Activated naive CD8-positive, alpha-beta T cell treated with anti-CD3 and anti-CD28 coated beads, Interleukin-2, amount 50 U/mL, for 24 hours (primary cell): Measurements from ENCODE around the gene FAM217B.
"Not testable (repeated sequence)": the region's sequence is repeated elsewhere in the genome, so short reads cannot be mapped to it uniquely, and the experiment has no call there.

Source experiments
- ATAC-seq: fragments of 150-1000 bp; cut with Tn5 transposase; one replicate; pipeline ENCODE4 v1.10.0; 2021
- DNase-seq: peaks from one replicate; pipeline ENCODE4 v3.0.0; 2021
- H3K27ac Mint-ChIP-seq: one replicate; pipeline ENCODE4 v1.8.0; 2021; ENCODE audit warnings: mild to moderate bottlenecking, mixed read lengths
- H3K27me3 Mint-ChIP-seq: one replicate; pipeline ENCODE4 v1.8.0; 2021; ENCODE audit warnings: mixed read lengths
- H3K36me3 Mint-ChIP-seq: one replicate; pipeline ENCODE4 v1.8.0; 2021; ENCODE audit warnings: low read depth, mixed read lengths
- H3K4me1 Mint-ChIP-seq: one replicate; pipeline ENCODE4 v1.8.0; 2021; ENCODE audit warnings: mixed read lengths
- H3K4me3 Mint-ChIP-seq: one replicate; pipeline ENCODE4 v1.8.0; 2021; ENCODE audit warnings: mild to moderate bottlenecking, moderate library complexity, mixed read lengths
- H3K9me3 Mint-ChIP-seq: one replicate; pipeline ENCODE4 v1.8.0; 2021; ENCODE audit warnings: mixed read lengths

The FAM217B gene

GRCh38 chr20:59947376-59947775, 7.2 kb downstream of the FAM217B start:
- no peaks in the 10 kb centered on the region for H3K27me3 Mint-ChIP-seq
- peaks cover 12% of the 10 kb centered on the region for H3K36me3 Mint-ChIP-seq
- ATAC-seq (no peak), DNase-seq (no peak)
- no peak overlapping the region for H3K27ac Mint-ChIP-seq
- peaks cover 20% of the 10 kb centered on the region for H3K4me1 Mint-ChIP-seq
- H3K4me3 Mint-ChIP-seq: no peak overlapping the region
- H3K9me3 Mint-ChIP-seq: no peaks in the 10 kb centered on the region

GRCh38 chr20:59948212-59948611, 8.0 kb downstream of the FAM217B start:
- Mint-ChIP-seq H3K4me3 (no peak overlapping the region), H3K27ac (no peak overlapping the region), H3K36me3 (peaks cover 12% of the 10 kb centered on the region), H3K9me3 (no peaks in the 10 kb centered on the region), H3K4me1 (peaks cover 20% of the 10 kb centered on the region), H3K27me3 (no peaks in the 10 kb centered on the region)
- ATAC-seq (no peak), DNase-seq (no peak)

- Mint-ChIP-seq H3K27ac (peak overlapping the region; percentile 70), H3K4me1 (peaks cover 20% of the 10 kb centered on the region), H3K27me3 (no peaks in the 10 kb centered on the region), H3K9me3 (no peaks in the 10 kb centered on the region), H3K36me3 (peaks cover 10% of the 10 kb centered on the region), H3K4me3 (no peak overlapping the region)
- ATAC-seq: no peak
- no peak for DNase-seq
These were observed 8.9 kb downstream of the FAM217B start for GRCh38 chr20:59948828-59949720.

GRCh38 chr20:59949911-59950310, 9.7 kb downstream of the FAM217B start:
- Mint-ChIP-seq H3K36me3 (peaks cover 2% of the 10 kb centered on the region), H3K9me3 (no peaks in the 10 kb centered on the region), H3K27me3 (no peaks in the 10 kb centered on the region), H3K4me1 (peaks cover 17% of the 10 kb centered on the region), H3K4me3 (no peak overlapping the region), H3K27ac (no peak overlapping the region)
- no peak for ATAC-seq
- no peak for DNase-seq

GRCh38 chr20:59954718-59955117, 14.5 kb downstream of the FAM217B start:
- no peaks in the 10 kb centered on the region for H3K4me1 Mint-ChIP-seq
- no peak overlapping the region for H3K27ac Mint-ChIP-seq
- DNase-seq: no peak
- H3K4me3 Mint-ChIP-seq: no peak overlapping the region
- no peaks in the 10 kb centered on the region for H3K36me3 Mint-ChIP-seq
- no peak for ATAC-seq
- H3K9me3 Mint-ChIP-seq: no peaks in the 10 kb centered on the region
- no peaks in the 10 kb centered on the region for H3K27me3 Mint-ChIP-seq

GRCh38 chr20:59955131-59955796, 15.1 kb downstream of the FAM217B start:
- Mint-ChIP-seq H3K9me3 (no peaks in the 10 kb centered on the region), H3K4me1 (no peaks in the 10 kb centered on the region), H3K27me3 (no peaks in the 10 kb centered on the region), H3K4me3 (no peak overlapping the region), H3K36me3 (no peaks in the 10 kb centered on the region), H3K27ac (no peak overlapping the region)
- no peak for DNase-seq
- peak; percentile 28 for ATAC-seq

- ATAC-seq, H3K36me3 Mint-ChIP-seq, DNase-seq, H3K27me3 Mint-ChIP-seq, H3K4me3 Mint-ChIP-seq, H3K27ac Mint-ChIP-seq, H3K9me3 Mint-ChIP-seq, H3K4me1 Mint-ChIP-seq: not testable (repeated sequence)
These were observed 17.4 kb downstream of the FAM217B start for GRCh38 chr20:59957568-59957967.

- no peak within 1 kb of the TSS for H3K4me3 Mint-ChIP-seq
- DNase-seq: no peak
- H3K27ac Mint-ChIP-seq: no peak within 1 kb of the TSS
- H3K4me1 Mint-ChIP-seq: no peaks in the 10 kb centered on the region
- ATAC-seq: no peak
- H3K9me3 Mint-ChIP-seq: no peaks in the 10 kb centered on the region
- H3K36me3 Mint-ChIP-seq: no peaks in the 10 kb centered on the region
- no peaks in the 10 kb centered on the region for H3K27me3 Mint-ChIP-seq
These were observed 17.9 kb downstream of the FAM217B start, which contains the start of gene CDH26 for GRCh38 chr20:59958123-59958522. Gene CDH26, plus strand, starts transcription at chr20:59958423. Its CDS starts 304 bp downstream, at chr20:59958727.

- Mint-ChIP-seq H3K9me3 (no peaks in the 10 kb centered on the region), H3K4me1 (no peaks in the 10 kb centered on the region), H3K4me3 (no peak overlapping the region), H3K36me3 (no peaks in the 10 kb centered on the region), H3K27ac (no peak overlapping the region), H3K27me3 (no peaks in the 10 kb centered on the region)
- DNase-seq (no peak), ATAC-seq (no peak)
These were observed 18.4 kb downstream of the FAM217B start for GRCh38 chr20:59958626-59959025.

GRCh38 chr20:59961423-59961822, 21.2 kb downstream of the FAM217B start:
- Mint-ChIP-seq H3K4me1 (no peaks in the 10 kb centered on the region), H3K4me3 (no peak overlapping the region), H3K27me3 (no peaks in the 10 kb centered on the region), H3K9me3 (no peaks in the 10 kb centered on the region), H3K36me3 (no peaks in the 10 kb centered on the region), H3K27ac (no peak overlapping the region)
- ATAC-seq: no peak
- DNase-seq: no peak

- Mint-ChIP-seq H3K4me3 (no peak overlapping the region), H3K27ac (no peak overlapping the region), H3K4me1 (no peaks in the 10 kb centered on the region), H3K27me3 (no peaks in the 10 kb centered on the region), H3K9me3 (no peaks in the 10 kb centered on the region), H3K36me3 (no peaks in the 10 kb centered on the region)
- ATAC-seq: no peak
- DNase-seq: no peak
These were observed 22.0 kb downstream of the FAM217B start for GRCh38 chr20:59962155-59962554.

- no peaks in the 10 kb centered on the region for H3K9me3 Mint-ChIP-seq
- no peaks in the 10 kb centered on the region for H3K36me3 Mint-ChIP-seq
- no peaks in the 10 kb centered on the region for H3K27me3 Mint-ChIP-seq
- DNase-seq: no peak
- no peak for ATAC-seq
- H3K27ac Mint-ChIP-seq: no peak overlapping the region
- no peak overlapping the region for H3K4me3 Mint-ChIP-seq
- H3K4me1 Mint-ChIP-seq: no peaks in the 10 kb centered on the region
These were observed 26.2 kb downstream of the FAM217B start for GRCh38 chr20:59966428-59966827.

- no peaks in the 10 kb centered on the region for H3K4me1 Mint-ChIP-seq
- H3K27me3 Mint-ChIP-seq: no peaks in the 10 kb centered on the region
- H3K27ac Mint-ChIP-seq: no peak overlapping the region
- no peak overlapping the region for H3K4me3 Mint-ChIP-seq
- no peaks in the 10 kb centered on the region for H3K36me3 Mint-ChIP-seq
- ATAC-seq (no peak), DNase-seq (no peak)
- no peaks in the 10 kb centered on the region for H3K9me3 Mint-ChIP-seq
These were observed 31.2 kb downstream of the FAM217B start for GRCh38 chr20:59971428-59971827.

GRCh38 chr20:59972037-59972801, 32.0 kb downstream of the FAM217B start:
- H3K9me3 Mint-ChIP-seq: no peaks in the 10 kb centered on the region
- no peaks in the 10 kb centered on the region for H3K27me3 Mint-ChIP-seq
- no peak overlapping the region for H3K27ac Mint-ChIP-seq
- no peak overlapping the region for H3K4me3 Mint-ChIP-seq
- DNase-seq (no peak), ATAC-seq (no peak)
- no peaks in the 10 kb centered on the region for H3K4me1 Mint-ChIP-seq
- H3K36me3 Mint-ChIP-seq: no peaks in the 10 kb centered on the region
